HG03460 (cell line): ENCODE results near the gene TNC.
"Not testable (repeated sequence)": the region's sequence is repeated elsewhere in the genome, so short reads cannot be mapped to it uniquely, and the experiment has no call there.

ENCODE experiments used
- ATAC-seq: cut with Tn5 transposase; IDR thresholded peaks from one replicate; pipeline ENCODE4 v1.9.1; 2021; ENCODE audit not compliant: unreplicated experiment

TNC gene

DNA sequence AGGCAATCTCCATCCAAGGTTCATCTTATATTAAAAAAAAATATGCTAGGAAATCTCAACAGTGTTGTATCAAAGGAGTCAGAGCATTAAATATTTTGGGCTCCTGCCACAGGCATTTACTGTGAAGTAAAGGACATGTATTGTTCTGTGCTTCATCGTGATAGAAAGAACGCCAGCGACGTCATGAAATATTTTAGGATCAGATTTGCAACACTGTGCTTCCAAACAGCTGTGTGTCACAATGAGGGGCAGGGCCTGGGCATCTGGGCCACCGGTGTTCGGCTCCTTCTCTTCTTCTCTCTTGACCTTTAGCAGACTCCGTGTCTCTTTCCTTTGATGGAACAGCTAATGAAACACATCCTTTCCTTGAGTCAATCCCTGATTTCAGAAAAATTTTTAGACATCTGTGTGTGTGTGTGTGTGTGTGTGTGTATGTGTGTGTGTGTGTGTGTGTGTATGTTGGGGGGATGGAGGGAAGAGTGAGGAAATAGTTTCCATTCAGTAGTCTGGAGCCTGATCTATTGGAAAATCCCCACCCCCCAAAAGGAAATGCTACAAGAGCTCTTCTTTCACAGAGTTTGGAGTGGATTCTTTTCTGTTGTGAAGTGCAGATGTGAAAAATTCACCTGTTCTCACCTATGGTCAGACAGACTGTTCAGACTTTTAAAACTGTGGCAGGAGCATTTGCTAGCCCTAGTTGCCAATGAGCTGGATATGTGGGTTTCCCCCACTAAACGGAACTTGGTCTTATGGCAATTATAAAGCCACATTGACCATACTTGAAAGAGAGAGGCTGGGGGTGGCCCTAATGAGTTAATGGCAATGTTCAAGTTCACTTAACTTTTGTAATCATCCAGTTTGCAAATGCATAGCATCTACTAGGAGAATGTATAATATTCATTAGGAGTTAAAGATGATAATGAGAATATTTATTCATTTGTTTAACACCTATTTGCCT lies 18.1 kb upstream of the TNC start:
- ATAC-seq = no peak

DNA sequence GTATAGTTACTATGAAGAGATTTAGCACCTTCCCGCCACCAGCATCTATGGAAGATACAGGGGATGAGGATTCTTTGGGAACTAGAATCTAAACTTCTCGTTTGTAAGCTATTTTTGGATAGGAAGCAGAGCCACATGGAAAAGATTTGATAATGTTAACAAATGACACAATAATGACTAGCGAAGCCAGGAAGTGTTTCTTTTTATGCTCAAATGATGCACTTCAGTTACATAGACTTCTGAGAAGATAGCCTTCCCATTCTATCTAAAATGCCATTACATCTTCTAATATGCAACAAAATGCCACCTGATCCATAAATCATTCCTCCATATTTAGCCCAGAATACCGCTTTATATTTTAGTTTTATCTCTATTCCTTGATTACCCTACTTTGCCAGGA lies 17.0 kb upstream of the TNC start:
- ATAC-seq = no peak

DNA sequence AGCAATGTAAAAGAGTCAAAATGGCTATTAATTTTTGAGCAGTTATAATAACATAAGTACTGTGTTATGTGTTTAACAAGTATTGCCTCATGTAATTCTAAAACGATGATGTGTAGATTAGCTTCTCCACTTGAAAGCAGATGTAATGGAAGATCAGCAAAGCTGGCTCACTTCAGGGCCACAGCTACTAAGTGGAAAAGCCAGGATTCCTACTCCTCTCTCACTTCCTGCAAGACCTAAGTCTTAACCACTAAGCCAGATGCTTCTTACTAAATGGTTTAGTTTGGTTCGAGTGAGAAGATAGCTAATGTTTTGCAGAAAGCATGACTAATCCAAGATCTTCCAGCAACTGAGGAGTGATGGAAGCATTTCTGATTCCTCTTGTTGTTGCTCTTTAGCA lies 15.7 kb upstream of the TNC start:
- ATAC-seq = no peak

DNA sequence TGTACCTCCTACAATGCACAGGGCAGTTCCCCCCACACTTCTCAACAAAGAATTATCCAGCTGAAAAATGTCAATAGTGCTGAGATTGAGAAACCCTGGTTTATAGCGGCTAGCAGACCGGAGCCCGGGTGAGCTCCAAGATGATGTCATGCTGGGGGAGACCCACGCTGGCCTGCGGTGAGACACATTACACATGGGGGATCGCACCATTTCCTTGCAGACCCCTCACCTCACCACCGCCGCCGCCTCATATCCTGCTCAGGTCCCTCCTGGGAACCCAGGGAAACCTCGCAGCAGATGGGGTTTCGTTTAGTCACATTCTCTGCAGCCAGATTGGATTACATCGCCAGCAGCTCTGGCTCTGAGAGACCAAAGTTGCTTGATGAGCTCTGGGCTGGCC lies 14.7 kb upstream of the TNC start:
- ATAC-seq = no peak

- ATAC-seq = no peak
Measured at GRCh38 chr9:115130176-115130575, 12.2 kb upstream of the TNC start.

- not testable (repeated sequence) for ATAC-seq
Measured at GRCh38 chr9:115128726-115129125, 10.8 kb upstream of the TNC start.

GRCh38 chr9:115127191-115127817 lies 9.3 kb upstream of the TNC start:
- ATAC-seq = no peak

GRCh38 chr9:115126404-115126803 lies 8.4 kb upstream of the TNC start:
- no peak for ATAC-seq

DNA sequence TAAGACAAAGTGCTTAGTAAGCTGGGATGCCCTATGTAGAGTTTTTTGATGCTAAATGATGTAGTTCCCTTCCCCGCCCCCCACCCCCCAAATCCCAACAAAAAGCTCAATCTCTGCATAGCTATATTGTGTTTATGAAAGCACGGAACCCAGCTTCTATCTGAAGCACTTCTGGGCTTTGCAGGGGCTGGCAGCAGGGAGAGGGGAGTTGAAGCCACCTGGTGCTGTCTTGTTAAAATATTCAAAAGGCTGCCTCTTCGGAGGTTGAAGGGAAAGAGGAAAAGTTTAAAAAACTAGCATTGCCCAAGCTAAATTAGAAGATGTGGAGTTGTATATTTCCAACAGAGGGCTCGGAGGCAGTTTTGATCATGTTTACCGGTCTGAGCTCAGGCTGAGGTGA lies 5.0 kb upstream of the TNC start:
- ATAC-seq = no peak

DNA sequence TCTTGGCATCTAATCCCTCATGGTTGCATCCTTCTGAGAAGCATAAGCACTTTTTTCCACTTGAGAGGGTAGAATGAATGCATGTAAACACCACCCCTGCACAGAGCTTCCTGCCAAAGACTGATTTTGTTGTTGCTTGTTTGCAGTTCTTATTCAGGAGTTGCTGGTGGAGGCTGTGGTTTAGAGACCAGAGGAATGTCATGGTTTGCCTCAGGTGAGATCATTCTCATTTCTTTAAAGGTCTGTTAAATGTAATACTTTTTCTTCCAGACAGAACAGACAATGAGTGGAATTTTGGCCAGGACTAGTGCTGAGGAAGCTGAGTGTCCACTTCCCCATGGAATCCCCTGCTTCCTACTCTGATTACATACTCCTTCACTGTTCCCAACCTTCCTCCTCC lies 3.2 kb upstream of the TNC start:
- ATAC-seq = no peak

DNA sequence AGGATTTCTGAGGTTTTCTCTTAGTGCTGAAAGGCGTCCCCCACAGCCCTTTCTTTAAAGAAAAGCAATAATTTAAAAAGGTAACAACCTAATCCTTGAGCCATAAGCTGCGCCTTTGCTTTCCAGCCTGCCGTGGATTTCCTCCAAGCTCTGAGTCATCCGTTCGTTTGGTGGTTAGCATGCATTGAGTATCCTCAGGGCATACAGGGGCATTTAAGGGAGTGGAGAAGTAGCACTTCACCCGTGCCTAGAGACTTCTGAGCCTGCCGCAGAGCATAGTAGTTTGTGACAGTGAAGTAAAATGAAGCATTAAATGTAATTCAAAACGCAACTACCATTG lies 892 bp upstream of the TNC start:
- no peak for ATAC-seq

DNA sequence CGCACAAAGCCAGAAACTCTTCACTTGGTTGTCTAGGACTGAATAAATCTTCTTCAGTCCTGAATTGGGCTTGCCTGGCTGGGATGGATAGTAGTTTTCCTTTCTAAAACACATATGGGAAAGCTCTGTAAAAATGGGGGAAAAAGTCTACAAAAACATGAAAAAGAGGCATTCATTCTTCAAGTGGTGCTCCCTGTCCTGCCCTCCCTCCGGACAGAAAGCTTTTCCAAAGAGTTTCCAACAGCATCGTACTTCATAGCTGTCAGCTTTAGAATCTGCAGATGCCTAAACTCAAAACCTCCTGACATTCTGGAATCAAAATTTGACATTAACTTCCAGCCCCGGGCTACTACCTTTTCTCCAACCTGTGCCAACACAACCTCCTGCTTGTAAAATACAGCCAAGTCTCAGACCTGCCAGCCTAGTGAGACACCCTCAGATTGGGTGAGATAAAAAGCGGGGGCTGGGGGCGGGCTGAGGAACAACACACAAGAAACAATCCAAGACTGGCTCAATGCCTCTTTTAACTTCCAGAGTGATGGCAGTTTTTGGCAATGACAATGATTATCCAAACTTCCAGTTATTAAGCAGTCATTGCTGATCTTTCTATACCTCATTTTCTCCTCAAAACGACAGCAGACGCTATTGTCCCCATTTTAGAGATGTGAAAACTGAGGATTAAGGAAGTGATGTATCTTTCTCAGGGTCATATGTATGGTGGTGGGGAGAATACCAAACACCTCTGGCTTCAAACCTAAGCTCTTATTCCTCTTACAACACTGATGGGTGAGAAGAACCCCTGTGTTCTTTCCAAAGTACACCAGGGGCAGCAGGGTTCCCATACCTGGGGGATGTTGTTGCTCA lies 1.3 kb downstream of the TNC start:
- ATAC-seq = no peak

DNA sequence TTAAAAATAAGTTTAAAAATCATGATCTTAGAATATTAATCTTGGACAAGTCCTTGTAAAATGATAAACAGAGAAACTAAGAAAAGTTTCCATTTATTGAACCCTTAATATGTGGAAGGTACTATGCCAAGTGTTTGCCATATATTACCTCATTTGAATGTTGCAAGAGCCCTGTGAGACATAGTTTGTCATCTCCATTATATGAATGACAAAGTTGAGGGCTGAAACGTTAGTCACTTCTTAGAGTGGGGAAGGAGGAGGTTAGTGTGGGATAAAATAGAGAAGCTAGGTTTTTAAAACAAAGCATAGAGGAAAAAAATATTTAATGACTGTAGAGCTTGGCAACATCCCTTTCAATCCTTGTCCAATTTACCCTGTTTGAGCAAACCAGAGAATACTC lies 2.0 kb downstream of the TNC start:
- no peak for ATAC-seq

GRCh38 chr9:115115117-115115880 lies 2.7 kb downstream of the TNC start:
- no peak for ATAC-seq

DNA sequence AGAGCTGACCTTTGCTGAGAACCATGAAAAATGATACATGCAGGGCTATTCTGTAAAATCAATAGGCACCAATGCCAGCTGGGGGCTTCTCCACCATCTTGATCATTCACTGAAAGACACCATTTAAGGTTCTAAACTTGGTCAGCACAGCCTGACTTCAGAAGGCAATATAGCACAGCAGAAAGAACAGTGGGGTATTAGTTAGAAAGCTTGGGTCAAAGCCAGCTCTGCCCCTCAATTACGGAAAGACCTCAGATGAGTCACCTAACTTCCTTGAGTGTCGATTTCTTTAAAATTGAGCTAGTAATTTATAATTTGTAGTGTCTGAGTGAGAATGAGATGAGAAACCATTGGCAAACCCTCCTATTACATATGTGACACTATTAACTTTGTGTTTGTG lies 3.4 kb downstream of the TNC start:
- ATAC-seq = no peak

- ATAC-seq = no peak
Measured at GRCh38 chr9:115114084-115114483, 3.9 kb downstream of the TNC start.

DNA sequence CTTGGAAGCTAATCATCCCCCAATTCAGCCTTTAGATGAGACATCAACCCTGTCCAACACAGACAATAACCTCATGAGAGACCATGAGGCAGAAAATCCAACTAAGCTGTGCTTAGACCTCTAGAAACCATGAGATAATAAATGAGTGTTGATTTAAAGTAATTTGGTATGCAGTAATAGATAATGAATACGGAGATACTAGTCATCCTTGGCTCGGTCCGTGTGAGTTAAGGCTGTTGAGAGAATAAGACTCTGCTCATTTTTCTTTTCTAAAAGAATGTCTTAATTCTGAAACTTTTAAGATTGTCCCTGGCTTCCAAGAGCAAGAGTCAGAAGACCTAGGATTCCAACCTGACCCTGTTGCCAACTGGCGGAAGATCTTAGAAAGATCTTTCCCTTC lies 6.1 kb downstream of the TNC start:
- ATAC-seq = no peak

DNA sequence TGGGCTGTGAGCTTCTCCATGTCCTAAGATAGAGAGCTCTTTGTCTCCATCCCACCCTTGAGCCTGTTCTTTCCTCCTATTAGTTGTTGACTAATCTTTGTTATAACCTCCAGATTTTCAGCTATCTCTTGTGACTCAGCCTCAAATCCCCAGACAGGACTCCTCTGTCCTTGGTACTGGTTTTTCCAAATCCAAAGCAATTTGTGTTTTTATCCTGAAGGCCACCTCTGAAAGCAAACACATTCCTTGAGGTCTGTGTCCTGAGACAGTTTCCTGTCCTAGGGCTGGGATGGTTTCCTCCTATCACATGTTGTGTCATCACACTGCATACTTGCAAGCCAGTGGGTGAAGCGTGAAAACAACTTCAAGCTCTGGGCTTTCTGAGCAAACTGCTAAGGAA lies 8.5 kb downstream of the TNC start:
- no peak for ATAC-seq

DNA sequence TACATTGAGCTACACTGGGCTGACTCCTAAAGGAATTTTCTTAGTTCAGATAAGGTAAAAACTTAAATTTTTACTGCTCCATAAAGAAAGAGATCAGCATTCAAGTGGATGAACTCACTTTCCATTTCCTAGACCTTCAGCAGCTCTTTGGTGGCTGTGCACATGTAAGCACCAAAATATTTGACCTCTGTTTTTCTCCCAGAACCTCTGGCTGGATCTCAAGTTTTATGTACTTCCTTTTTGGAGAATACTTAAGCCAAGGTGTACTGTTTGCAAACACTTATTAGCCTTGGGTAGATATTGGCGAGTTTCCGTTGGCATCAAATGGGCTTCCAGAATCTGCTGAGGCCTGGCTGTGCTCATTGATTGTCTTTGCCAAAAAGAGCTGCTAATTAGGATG lies 10.3 kb downstream of the TNC start:
- no peak for ATAC-seq

GRCh38 chr9:115106642-115107041 lies 11.3 kb downstream of the TNC start:
- ATAC-seq = no peak

GRCh38 chr9:115106001-115106400 lies 12.0 kb downstream of the TNC start:
- ATAC-seq = no peak
